ENCODE measurements around the gene PRSS2. TPM values are rescaled to one million over a fixed set of nuclear protein-coding genes. Genes with fewer than 3 reads are reported as not detected.

The PRSS2 gene
- total RNA-seq, 3 donors from 2014 or later (not counting 1 experiment from before 2014, with no cell fraction given) = not detected

DNA sequence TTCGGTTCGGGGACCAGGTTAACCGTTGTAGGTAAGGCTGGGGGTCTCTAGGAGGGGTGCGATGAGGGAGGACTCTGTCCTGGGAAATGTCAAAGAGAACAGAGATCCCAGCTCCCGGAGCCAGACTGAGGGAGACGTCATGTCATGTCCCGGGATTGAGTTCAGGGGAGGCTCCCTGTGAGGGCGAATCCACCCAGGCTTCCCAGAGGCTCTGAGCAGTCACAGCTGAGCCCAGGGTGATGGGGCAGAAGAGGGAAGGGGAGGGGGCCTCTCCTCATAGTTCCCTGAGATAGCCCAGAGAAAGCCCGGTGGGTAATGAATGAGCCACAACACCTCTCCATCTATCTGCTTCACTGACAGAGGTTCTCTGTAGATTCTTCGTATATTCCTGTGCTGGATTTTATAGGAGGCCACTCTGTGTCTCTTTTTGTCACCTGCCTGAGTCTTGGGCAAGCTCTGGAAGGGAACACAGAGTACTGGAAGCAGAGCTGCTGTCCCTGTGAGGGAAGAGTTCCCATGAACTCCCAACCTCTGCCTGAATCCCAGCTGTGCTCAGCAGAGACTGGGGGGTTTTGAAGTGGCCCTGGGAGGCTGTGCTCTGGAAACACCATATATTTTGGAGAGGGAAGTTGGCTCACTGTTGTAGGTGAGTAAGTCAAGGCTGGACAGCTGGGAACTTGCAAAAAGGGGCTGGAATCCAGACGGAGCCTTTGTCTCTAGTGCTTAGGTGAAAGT, 16.4 kb downstream of the PRSS2 start:
- intact Hi-C loops (cut with micrococcal nuclease) = loop anchor here (1.0 kb wide), 1 partner anchor 8 kb away; no protein-coding TSS in a partner anchor
- peak overlapping the region; percentile 99 for H3K27ac ChIP-seq (ENCODE audit: low read length)
- peak overlapping the region; percentile 87 for H3K4me3 Mint-ChIP-seq

GRCh38 chr7:142787783-142788182, 17.0 kb downstream of the PRSS2 start:
- Mint-ChIP-seq H3K27ac (peak overlapping the region; percentile 92 to 100), H3K36me3 (no peaks in the 10 kb centered on the region), H3K4me3 (peak overlapping the region; percentile 87), H3K4me1 (peaks cover 75 to 95% of the 10 kb centered on the region in 2 donors), H3K9me3 (peaks cover 0 to 2% of the 10 kb centered on the region in 2 donors), H3K27me3 (ENCODE audit: low read depth in 2 of 2) (no peaks in the 10 kb centered on the region)
- no peaks in the 10 kb centered on the region for H3K9me3 ChIP-seq (ENCODE audit: control insufficient read depth, insufficient read depth, low read length)
- peak in 1 of 2 donors; percentile 9 for DNase-seq
- peaks cover 64% of the 10 kb centered on the region for H3K4me1 ChIP-seq (ENCODE audit: control insufficient read depth, insufficient read depth, low read length)
- peak overlapping the region; percentile 63 for H3K4me3 ChIP-seq (ENCODE audit: low read length)
- ATAC-seq = no peak
- intact Hi-C loops (cut with micrococcal nuclease) = loop anchor here (1.0 kb wide), 1 partner anchor 8 kb away; no protein-coding TSS in a partner anchor
- no peak for TF ChIP-seq CTCF (IDR thresholded peaks at IDR 0.05)
- H3K27ac ChIP-seq (ENCODE audit: low read length) = peak overlapping the region; percentile 99
- 64% methylated on average over 4 of the region's 6 CpGs for WGBS (ENCODE audit: insufficient coverage)
- H3K36me3 ChIP-seq (ENCODE audit: control insufficient read depth, insufficient read depth, low read length) = peaks cover 16% of the 10 kb centered on the region
- no peaks in the 10 kb centered on the region for H3K27me3 ChIP-seq (ENCODE audit: control insufficient read depth, insufficient read depth, low read length)

More for the DNA sequence above, 16.4 kb downstream of the PRSS2 start:
- H3K9me3 Mint-ChIP-seq = peaks cover 0 to 2% of the 10 kb centered on the region in 2 donors
- Histone ChIP-seq H3K27me3 (ENCODE audit: control insufficient read depth, insufficient read depth, low read length) (no peaks in the 10 kb centered on the region), H3K4me1 (ENCODE audit: control insufficient read depth, insufficient read depth, low read length) (peaks cover 62% of the 10 kb centered on the region), H3K9me3 (ENCODE audit: control insufficient read depth, insufficient read depth, low read length) (no peaks in the 10 kb centered on the region), H3K4me3 (ENCODE audit: low read length) (peak overlapping the region; percentile 63), H3K36me3 (ENCODE audit: control insufficient read depth, insufficient read depth, low read length) (peaks cover 10% of the 10 kb centered on the region)
- H3K36me3 Mint-ChIP-seq = no peaks in the 10 kb centered on the region
- H3K27me3 Mint-ChIP-seq (ENCODE audit: low read depth in 2 of 2) = no peaks in the 10 kb centered on the region
- DNase-seq (peak in 1 of 2 donors; percentile 6), ATAC-seq (no peak)
- 73% methylated on average over 10 of the region's 11 CpGs for WGBS (ENCODE audit: insufficient coverage)
- H3K4me1 Mint-ChIP-seq = peaks cover 77 to 95% of the 10 kb centered on the region in 2 donors
- H3K27ac Mint-ChIP-seq = peak overlapping the region; percentile 92 to 100
- no peak for TF ChIP-seq CTCF (IDR thresholded peaks at IDR 0.05)

DNA sequence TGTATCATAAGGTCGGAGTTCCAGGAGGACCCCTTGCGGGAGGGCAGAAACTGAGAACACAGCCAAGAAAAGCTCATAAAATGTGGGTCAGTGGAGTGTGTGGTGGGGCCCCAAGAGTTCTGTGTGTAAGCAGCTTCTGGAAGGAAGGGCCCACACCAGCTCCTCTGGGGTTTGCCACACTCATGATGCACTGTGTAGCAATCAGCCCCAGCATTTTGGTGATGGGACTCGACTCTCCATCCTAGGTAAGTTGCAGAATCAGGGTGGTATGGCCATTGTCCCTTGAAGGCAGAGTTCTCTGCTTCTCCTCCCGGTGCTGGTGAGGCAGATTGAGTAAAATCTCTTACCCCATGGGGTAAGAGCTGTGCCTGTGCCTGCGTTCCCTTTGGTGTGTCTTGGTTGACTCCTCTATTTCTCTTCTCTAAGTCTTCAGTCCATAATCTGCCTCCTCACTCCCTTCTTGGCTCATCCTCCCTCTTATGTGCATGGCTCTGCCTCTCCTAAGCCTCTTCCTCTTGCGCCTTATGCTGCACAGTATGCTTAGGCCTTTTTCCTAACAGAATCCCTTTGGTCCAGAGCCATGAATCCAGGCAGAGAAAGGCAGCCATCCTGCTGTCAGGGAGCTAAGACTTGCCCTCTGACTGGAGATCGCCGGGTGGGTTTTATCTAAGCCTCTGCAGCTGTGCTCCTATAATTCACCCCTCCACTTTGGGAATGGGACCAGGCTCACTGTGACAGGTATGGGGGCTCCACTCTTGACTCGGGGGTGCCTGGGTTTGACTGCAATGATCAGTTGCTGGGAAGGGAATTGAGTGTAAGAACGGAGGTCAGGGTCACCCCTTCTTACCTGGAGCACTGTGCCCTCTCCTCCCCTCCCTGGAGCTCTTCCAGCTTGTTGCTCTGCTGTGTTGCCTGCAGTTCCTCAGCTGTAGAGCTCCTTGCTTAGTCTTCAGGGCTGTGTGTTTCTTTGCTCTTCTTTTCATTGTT, 17.8 kb downstream of the PRSS2 start:
- no peaks in the 10 kb centered on the region for H3K9me3 ChIP-seq (ENCODE audit: control insufficient read depth, insufficient read depth, low read length)
- DNase-seq (peak in 1 of 2 donors; percentile 30), ATAC-seq (peak in 2 of 3 donors; percentile 14 to 36)
- intact Hi-C loops (cut with micrococcal nuclease) = no loop called here
- no peaks in the 10 kb centered on the region for H3K27me3 ChIP-seq (ENCODE audit: control insufficient read depth, insufficient read depth, low read length)
- peaks cover 72 to 94% of the 10 kb centered on the region in 2 donors for H3K4me1 Mint-ChIP-seq
- peak overlapping the region; percentile 63 for H3K4me3 ChIP-seq (ENCODE audit: low read length)
- 51% methylated on average over 10 of the region's 10 CpGs for WGBS (ENCODE audit: insufficient coverage)
- peaks cover 6% of the 10 kb centered on the region for H3K36me3 Mint-ChIP-seq
- peak overlapping the region; percentile 92 to 100 for H3K27ac Mint-ChIP-seq
- no peaks in the 10 kb centered on the region for H3K9me3 Mint-ChIP-seq
- no peaks in the 10 kb centered on the region for H3K27me3 Mint-ChIP-seq (ENCODE audit: low read depth in 2 of 2)
- H3K36me3 ChIP-seq (ENCODE audit: control insufficient read depth, insufficient read depth, low read length) = peaks cover 20% of the 10 kb centered on the region
- no peak for TF ChIP-seq CTCF (IDR thresholded peaks at IDR 0.05)
- peaks cover 63% of the 10 kb centered on the region for H3K4me1 ChIP-seq (ENCODE audit: control insufficient read depth, insufficient read depth, low read length)
- peak overlapping the region; percentile 99 for H3K27ac ChIP-seq (ENCODE audit: low read length)
- peak overlapping the region; percentile 87 for H3K4me3 Mint-ChIP-seq

Data from natural killer cell (primary cell).